GM23338 (cell line): ENCODE results near the gene KAT2A. TPM values are rescaled to one million over a fixed set of nuclear protein-coding genes. Genes with fewer than 3 reads are reported as not detected.
A peak's percentile ranks its signal among the peaks of the same experiment; 100 is the strongest.

ENCODE experiments used
- ATAC-seq: fragments of 200-7000 bp; cut with Tn5 transposase; 3 replicates; pipeline ENCODE4 v1.9.1; 2020
- DNase-seq: peaks from one replicate; pipeline ENCODE4 v3.0.0-alpha.2; 2015; ENCODE audit warnings: low spot score
- H2AFZ ChIP-seq: fragments of 200-600 bp; sonication (generic); 2 replicates; pipeline ENCODE4 v1.8.0; 2016; ENCODE audit warnings: antibody characterized with exemption, mild to moderate bottlenecking, moderate library complexity
- H3F3A ChIP-seq: fragments of 200-600 bp; sonication (generic); replicated peaks from 2 replicates; pipeline ENCODE4 v1.8.0; 2017; ENCODE audit warnings: antibody characterized with exemption, mixed run types, low read depth
- H3K27ac ChIP-seq: fragments of 200-600 bp; sonication (generic); 2 replicates; pipeline ENCODE4 v1.6.1; 2016; ENCODE audit warnings: low read depth
- H3K27me3 ChIP-seq: fragments of 200-600 bp; sonication (generic); 2 replicates; pipeline ENCODE4 v1.8.0; 2016; ENCODE audit warnings: mild to moderate bottlenecking, mixed run types, moderate library complexity; ENCODE audit not compliant: insufficient read depth
- H3K36me3 ChIP-seq: fragments of 200-600 bp; sonication (generic); 2 replicates; pipeline ENCODE4 v1.8.0; 2016; ENCODE audit warnings: mild to moderate bottlenecking; ENCODE audit not compliant: insufficient read depth
- H3K4me1 ChIP-seq: fragments of 200-600 bp; sonication (generic); 2 replicates; pipeline ENCODE4 v1.8.0; 2016; ENCODE audit warnings: mild to moderate bottlenecking, moderate library complexity; ENCODE audit not compliant: insufficient read depth
- H3K4me2 ChIP-seq: fragments of 200-600 bp; sonication (generic); 2 replicates; pipeline ENCODE4 v1.7.1; 2017; ENCODE audit warnings: mixed run types
- H3K4me3 ChIP-seq: fragments of 200-600 bp; sonication (generic); 2 replicates; pipeline ENCODE4 v1.6.1; 2016; ENCODE audit warnings: mixed run types
- H3K79me2 ChIP-seq: fragments of 200-600 bp; sonication (generic); replicated peaks from 2 replicates; pipeline ENCODE4 v1.8.0; 2017; ENCODE audit warnings: mild to moderate bottlenecking; ENCODE audit not compliant: insufficient read depth
- H3K9me2 ChIP-seq: fragments of 200-600 bp; sonication (generic); 2 replicates; pipeline ENCODE4 v1.8.0; 2017; ENCODE audit not compliant: insufficient read depth
- H4K20me1 ChIP-seq: fragments of 200-600 bp; sonication (generic); replicated peaks from 2 replicates; pipeline ENCODE4 v1.8.0; 2017; ENCODE audit warnings: mild to moderate bottlenecking; ENCODE audit not compliant: insufficient read depth
- H3K27ac Mint-ChIP-seq: 2 replicates; pipeline ENCODE4 v1.8.0; 2020; ENCODE audit warnings: inconsistent platforms, mild to moderate bottlenecking, moderate library complexity, mixed read lengths
- H3K27me3 Mint-ChIP-seq: 3 replicates; pipeline ENCODE4 v1.8.0; 2022; ENCODE audit warnings: low read depth, mild to moderate bottlenecking, moderate library complexity, mixed read lengths, inconsistent platforms; ENCODE audit not compliant: insufficient read depth, poor library complexity
- H3K36me3 Mint-ChIP-seq: 3 replicates; pipeline ENCODE4 v1.8.0; 2021; ENCODE audit warnings: low read depth, mild to moderate bottlenecking, inconsistent platforms, moderate library complexity, mixed read lengths
- H3K4me1 Mint-ChIP-seq: 3 replicates; pipeline ENCODE4 v1.8.0; 2020; ENCODE audit warnings: mild to moderate bottlenecking, inconsistent platforms, mixed read lengths
- H3K4me3 Mint-ChIP-seq: 3 replicates; pipeline ENCODE4 v1.8.0; 2021; ENCODE audit warnings: moderate library complexity, mild to moderate bottlenecking, inconsistent platforms, mixed read lengths
- H3K9me3 Mint-ChIP-seq: 3 replicates; pipeline ENCODE4 v1.8.0; 2020; ENCODE audit warnings: moderate library complexity, mild to moderate bottlenecking, inconsistent platforms, mixed read lengths
- CREB1 ChIP-seq: fragments of 250-450 bp; sonication (Bioruptor Pico); IDR thresholded peaks from 2 replicates; pipeline ENCODE4 v1.5.0; 2020; ENCODE audit warnings: low read depth, mild to moderate bottlenecking, moderate library complexity
- EZH2 ChIP-seq: fragments of 200-600 bp; sonication (generic); IDR thresholded peaks from one replicate; pipeline ENCODE4 v1.8.0; 2017; ENCODE audit warnings: antibody characterized with exemption, mild to moderate bottlenecking, low read depth; ENCODE audit not compliant: unreplicated experiment
- EZH2phosphoT487 ChIP-seq: fragments of 200-600 bp; sonication (generic); IDR thresholded peaks from one replicate; pipeline ENCODE4 v1.8.1; 2018; ENCODE audit warnings: antibody characterized with exemption; ENCODE audit not compliant: unreplicated experiment
- JUNB ChIP-seq: IDR thresholded peaks from one replicate; pipeline ENCODE4 v1.6.1; 2016; ENCODE audit warnings: antibody characterized with exemption; ENCODE audit not compliant: unreplicated experiment
- NANOG ChIP-seq: IDR thresholded peaks from 2 replicates; pipeline ENCODE4 v1.6.1; 2016; ENCODE audit warnings: antibody characterized with exemption, borderline replicate concordance
- POLR2AphosphoS5 ChIP-seq: IDR thresholded peaks from 2 replicates; pipeline ENCODE4 v1.6.1; 2016; ENCODE audit warnings: antibody characterized with exemption, low read depth
- STAT1 ChIP-seq: IDR thresholded peaks from one replicate; pipeline ENCODE4 v1.6.1; 2016; ENCODE audit warnings: antibody characterized with exemption; ENCODE audit not compliant: unreplicated experiment
- ZNF114 ChIP-seq: fragments of 250-450 bp; sonication (Bioruptor Pico); IDR thresholded peaks from 2 replicates; pipeline ENCODE4 v1.5.0; 2020; ENCODE audit warnings: mild to moderate bottlenecking, moderate library complexity
- ZNF331 ChIP-seq: fragments of 250-450 bp; sonication (Bioruptor Pico); IDR thresholded peaks from 2 replicates; pipeline ENCODE4 v1.5.0; 2020; ENCODE audit warnings: low read depth, mild to moderate bottlenecking, moderate library complexity
- polyA plus RNA-seq: library from polyadenylated mRNA; unstranded; fragments of >200 nt; fragmentation: Nextera tagmentation; extraction: Ambion mirVana; gene quantifications from 2 replicates; pipeline ENCODE4 v1.2.1, GENCODE V29; 2016
- total RNA-seq: library from RNA; depleted of rRNA; stranded (reverse); fragments of >200 nt; shearing (Covaris generic); gene quantifications from 2 replicates; pipeline ENCODE4 v1.2.3, GENCODE V29; 2014
- TF ChIP-seq, protein P1 (sequence below): IDR thresholded peaks from 2 replicates; pipeline ENCODE4 v1.6.1; 2016; ENCODE audit warnings: antibody characterized with exemption
- TF ChIP-seq, protein P2 (sequence below): fragments of 250-450 bp; sonication (Bioruptor Pico); IDR thresholded peaks from 2 replicates; pipeline ENCODE4 v1.5.0; 2020; ENCODE audit warnings: mild to moderate bottlenecking, moderate library complexity
- TF ChIP-seq, protein P3 (sequence below): IDR thresholded peaks from one replicate; pipeline ENCODE4 v1.6.1; 2018; ENCODE audit warnings: antibody characterized with exemption; ENCODE audit not compliant: unreplicated experiment
- TF ChIP-seq, protein P4 (sequence below), 2 experiments: fragments of 200-600 bp in 1 of 2; sonication (generic) in 1 of 2; conservative IDR thresholded peaks; 2 replicates each; pipeline versions ENCODE4 v1.5.1 to v1.6.1; 2016 to 2017; ENCODE audit warnings: antibody characterized with exemption in 2 of 2, low read depth in 2 of 2, mild to moderate bottlenecking in 2 of 2, moderate library complexity in 1 of 2

The KAT2A gene
- total and polyA plus RNA-seq, 2 experiments from 2014 or later = 13.9 to 25.2 TPM

DNA sequence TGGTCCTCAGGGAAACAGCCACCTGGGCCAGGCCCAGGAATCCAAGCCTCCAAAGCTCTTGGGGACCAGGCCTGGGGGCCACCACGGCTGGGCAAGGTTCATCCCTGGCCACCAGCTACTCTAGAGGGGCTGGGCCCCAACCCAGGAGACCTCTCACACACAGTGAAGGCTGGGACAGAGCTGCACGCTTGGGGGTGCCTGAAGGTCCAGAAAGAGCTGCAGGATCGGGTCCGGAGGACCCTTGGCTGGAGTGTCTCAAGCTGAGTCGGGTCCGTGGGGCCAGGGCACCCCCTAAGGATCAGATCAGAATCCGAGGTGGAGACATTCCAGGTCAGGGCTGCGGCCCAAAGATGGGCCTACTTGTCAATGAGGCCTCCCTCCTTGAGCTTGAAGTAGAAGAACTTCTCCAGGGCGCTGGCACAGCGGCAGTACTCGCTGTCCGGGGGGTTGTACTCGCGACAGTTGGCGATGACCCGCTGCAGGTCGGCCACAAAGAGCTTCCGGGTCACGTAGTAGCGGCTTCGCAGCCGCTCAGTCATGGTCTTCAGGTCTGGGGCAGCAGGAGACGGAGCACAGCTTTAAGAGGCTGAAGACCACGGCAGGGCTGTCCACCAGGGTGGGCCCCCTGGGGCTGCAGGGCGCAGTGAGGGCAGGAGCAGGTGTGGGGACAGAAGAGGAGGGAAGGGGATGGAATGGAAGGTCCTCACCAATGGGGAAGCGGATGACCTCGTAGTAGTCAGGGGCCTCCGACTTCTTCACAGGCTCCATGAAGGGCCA is 7.7 kb downstream of the KAT2A start:
- Histone ChIP-seq H3K27me3 (no peaks in the 10 kb centered on the region), H3K27ac (no peak overlapping the region), H3K4me1 (peaks cover 2% of the 10 kb centered on the region), H3K79me2 (no peaks in the 10 kb centered on the region), H3K4me3 (no peak overlapping the region), H2AFZ (no peak overlapping the region), H3K9me2 (no peaks in the 10 kb centered on the region), H3F3A (0 out of 2 replicates have a peak, but pooled peaks cover 8% of the 10 kb centered on the region), H4K20me1 (0 out of 2 replicates have a peak, but pooled peaks cover 5% of the 10 kb centered on the region), H3K4me2 (no peak overlapping the region), H3K36me3 (no peaks in the 10 kb centered on the region; the same call in 1 of the 2 replicates)
- Mint-ChIP-seq H3K27ac (peak overlapping the region; percentile 52; the same call in 1 of the 2 replicates), H3K36me3 (peaks cover 24% of the 10 kb centered on the region), H3K9me3 (no peaks in the 10 kb centered on the region), H3K27me3 (peaks cover 24% of the 10 kb centered on the region), H3K4me3 (no peak overlapping the region), H3K4me1 (peaks cover 17% of the 10 kb centered on the region)
- no peak for TF ChIP-seq POLR2AphosphoS5
- no peak for TF ChIP-seq CREB1
- TF ChIP-seq, protein P1, sequence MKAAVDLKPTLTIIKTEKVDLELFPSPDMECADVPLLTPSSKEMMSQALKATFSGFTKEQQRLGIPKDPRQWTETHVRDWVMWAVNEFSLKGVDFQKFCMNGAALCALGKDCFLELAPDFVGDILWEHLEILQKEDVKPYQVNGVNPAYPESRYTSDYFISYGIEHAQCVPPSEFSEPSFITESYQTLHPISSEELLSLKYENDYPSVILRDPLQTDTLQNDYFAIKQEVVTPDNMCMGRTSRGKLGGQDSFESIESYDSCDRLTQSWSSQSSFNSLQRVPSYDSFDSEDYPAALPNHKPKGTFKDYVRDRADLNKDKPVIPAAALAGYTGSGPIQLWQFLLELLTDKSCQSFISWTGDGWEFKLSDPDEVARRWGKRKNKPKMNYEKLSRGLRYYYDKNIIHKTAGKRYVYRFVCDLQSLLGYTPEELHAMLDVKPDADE = no peak
- TF ChIP-seq EZH2 = no peak
- TF ChIP-seq, protein P2, sequence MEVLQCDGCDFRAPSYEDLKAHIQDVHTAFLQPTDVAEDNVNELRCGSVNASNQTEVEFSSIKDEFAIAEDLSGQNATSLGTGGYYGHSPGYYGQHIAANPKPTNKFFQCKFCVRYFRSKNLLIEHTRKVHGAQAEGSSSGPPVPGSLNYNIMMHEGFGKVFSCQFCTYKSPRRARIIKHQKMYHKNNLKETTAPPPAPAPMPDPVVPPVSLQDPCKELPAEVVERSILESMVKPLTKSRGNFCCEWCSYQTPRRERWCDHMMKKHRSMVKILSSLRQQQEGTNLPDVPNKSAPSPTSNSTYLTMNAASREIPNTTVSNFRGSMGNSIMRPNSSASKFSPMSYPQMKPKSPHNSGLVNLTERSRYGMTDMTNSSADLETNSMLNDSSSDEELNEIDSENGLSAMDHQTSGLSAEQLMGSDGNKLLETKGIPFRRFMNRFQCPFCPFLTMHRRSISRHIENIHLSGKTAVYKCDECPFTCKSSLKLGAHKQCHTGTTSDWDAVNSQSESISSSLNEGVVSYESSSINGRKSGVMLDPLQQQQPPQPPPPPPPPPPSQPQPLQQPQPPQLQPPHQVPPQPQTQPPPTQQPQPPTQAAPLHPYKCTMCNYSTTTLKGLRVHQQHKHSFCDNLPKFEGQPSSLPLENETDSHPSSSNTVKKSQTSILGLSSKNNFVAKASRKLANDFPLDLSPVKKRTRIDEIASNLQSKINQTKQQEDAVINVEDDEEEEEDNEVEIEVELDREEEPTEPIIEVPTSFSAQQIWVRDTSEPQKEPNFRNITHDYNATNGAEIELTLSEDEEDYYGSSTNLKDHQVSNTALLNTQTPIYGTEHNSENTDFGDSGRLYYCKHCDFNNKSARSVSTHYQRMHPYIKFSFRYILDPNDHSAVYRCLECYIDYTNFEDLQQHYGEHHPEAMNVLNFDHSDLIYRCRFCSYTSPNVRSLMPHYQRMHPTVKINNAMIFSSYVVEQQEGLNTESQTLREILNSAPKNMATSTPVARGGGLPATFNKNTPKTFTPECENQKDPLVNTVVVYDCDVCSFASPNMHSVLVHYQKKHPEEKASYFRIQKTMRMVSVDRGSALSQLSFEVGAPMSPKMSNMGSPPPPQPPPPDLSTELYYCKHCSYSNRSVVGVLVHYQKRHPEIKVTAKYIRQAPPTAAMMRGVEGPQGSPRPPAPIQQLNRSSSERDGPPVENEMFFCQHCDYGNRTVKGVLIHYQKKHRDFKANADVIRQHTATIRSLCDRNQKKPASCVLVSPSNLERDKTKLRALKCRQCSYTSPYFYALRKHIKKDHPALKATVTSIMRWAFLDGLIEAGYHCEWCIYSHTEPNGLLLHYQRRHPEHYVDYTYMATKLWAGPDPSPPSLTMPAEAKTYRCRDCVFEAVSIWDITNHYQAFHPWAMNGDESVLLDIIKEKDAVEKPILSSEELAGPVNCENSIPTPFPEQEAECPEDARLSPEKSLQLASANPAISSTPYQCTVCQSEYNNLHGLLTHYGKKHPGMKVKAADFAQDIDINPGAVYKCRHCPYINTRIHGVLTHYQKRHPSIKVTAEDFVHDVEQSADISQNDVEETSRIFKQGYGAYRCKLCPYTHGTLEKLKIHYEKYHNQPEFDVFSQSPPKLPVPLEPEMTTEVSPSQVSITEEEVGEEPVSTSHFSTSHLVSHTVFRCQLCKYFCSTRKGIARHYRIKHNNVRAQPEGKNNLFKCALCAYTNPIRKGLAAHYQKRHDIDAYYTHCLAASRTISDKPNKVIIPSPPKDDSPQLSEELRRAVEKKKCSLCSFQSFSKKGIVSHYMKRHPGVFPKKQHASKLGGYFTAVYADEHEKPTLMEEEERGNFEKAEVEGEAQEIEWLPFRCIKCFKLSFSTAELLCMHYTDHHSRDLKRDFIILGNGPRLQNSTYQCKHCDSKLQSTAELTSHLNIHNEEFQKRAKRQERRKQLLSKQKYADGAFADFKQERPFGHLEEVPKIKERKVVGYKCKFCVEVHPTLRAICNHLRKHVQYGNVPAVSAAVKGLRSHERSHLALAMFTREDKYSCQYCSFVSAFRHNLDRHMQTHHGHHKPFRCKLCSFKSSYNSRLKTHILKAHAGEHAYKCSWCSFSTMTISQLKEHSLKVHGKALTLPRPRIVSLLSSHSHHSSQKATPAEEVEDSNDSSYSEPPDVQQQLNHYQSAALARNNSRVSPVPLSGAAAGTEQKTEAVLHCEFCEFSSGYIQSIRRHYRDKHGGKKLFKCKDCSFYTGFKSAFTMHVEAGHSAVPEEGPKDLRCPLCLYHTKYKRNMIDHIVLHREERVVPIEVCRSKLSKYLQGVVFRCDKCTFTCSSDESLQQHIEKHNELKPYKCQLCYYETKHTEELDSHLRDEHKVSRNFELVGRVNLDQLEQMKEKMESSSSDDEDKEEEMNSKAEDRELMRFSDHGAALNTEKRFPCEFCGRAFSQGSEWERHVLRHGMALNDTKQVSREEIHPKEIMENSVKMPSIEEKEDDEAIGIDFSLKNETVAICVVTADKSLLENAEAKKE (CRISPR knock-in tag) = no peak
- TF ChIP-seq EZH2phosphoT487 = no peak
- TF ChIP-seq, protein P3, sequence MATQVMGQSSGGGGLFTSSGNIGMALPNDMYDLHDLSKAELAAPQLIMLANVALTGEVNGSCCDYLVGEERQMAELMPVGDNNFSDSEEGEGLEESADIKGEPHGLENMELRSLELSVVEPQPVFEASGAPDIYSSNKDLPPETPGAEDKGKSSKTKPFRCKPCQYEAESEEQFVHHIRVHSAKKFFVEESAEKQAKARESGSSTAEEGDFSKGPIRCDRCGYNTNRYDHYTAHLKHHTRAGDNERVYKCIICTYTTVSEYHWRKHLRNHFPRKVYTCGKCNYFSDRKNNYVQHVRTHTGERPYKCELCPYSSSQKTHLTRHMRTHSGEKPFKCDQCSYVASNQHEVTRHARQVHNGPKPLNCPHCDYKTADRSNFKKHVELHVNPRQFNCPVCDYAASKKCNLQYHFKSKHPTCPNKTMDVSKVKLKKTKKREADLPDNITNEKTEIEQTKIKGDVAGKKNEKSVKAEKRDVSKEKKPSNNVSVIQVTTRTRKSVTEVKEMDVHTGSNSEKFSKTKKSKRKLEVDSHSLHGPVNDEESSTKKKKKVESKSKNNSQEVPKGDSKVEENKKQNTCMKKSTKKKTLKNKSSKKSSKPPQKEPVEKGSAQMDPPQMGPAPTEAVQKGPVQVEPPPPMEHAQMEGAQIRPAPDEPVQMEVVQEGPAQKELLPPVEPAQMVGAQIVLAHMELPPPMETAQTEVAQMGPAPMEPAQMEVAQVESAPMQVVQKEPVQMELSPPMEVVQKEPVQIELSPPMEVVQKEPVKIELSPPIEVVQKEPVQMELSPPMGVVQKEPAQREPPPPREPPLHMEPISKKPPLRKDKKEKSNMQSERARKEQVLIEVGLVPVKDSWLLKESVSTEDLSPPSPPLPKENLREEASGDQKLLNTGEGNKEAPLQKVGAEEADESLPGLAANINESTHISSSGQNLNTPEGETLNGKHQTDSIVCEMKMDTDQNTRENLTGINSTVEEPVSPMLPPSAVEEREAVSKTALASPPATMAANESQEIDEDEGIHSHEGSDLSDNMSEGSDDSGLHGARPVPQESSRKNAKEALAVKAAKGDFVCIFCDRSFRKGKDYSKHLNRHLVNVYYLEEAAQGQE = no peak
- no peak for TF ChIP-seq STAT1
- no peak for TF ChIP-seq NANOG
- TF ChIP-seq ZNF114 = no peak
- TF ChIP-seq, protein P4, sequence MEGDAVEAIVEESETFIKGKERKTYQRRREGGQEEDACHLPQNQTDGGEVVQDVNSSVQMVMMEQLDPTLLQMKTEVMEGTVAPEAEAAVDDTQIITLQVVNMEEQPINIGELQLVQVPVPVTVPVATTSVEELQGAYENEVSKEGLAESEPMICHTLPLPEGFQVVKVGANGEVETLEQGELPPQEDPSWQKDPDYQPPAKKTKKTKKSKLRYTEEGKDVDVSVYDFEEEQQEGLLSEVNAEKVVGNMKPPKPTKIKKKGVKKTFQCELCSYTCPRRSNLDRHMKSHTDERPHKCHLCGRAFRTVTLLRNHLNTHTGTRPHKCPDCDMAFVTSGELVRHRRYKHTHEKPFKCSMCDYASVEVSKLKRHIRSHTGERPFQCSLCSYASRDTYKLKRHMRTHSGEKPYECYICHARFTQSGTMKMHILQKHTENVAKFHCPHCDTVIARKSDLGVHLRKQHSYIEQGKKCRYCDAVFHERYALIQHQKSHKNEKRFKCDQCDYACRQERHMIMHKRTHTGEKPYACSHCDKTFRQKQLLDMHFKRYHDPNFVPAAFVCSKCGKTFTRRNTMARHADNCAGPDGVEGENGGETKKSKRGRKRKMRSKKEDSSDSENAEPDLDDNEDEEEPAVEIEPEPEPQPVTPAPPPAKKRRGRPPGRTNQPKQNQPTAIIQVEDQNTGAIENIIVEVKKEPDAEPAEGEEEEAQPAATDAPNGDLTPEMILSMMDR (conservative IDR thresholded peaks at IDR 0.05; ENCODE audit: low read depth in 2 of 2) = no peak
- no peak for TF ChIP-seq ZNF331 (CRISPR knock-in tag)
- no peak for TF ChIP-seq JUNB
- DNase-seq (no peak), ATAC-seq (no peak)
